ENCODE results near the gene COX4I2. TPM values are rescaled to one million over a fixed set of nuclear protein-coding genes. Genes with fewer than 3 reads are reported as not detected.
"Not testable (repeated sequence)": the region's sequence is repeated elsewhere in the genome, so short reads cannot be mapped to it uniquely, and the experiment has no call there.

Gene COX4I2
- total RNA-seq, result not detected

DNA sequence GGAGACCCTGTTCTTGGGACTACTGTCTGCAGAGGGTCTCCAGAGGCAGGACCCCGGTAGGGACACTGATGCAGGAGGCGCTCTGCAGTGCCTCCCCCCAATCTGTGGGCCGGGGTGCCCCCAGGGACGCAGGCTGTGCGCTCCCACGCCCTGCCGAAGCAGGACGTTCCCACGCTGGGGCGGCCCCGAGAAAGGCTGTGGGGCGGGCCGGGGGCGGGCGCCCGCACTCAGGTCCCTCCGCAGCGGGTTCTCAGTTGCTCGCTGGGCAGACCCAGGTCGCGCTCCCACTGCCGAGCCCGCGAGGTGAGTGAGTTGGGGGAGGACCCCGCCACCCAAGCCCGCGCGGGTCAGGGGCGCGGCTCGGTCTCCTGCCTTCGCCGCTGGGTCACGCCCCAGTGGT, at the start of gene COX4I2:
Gene COX4I2, plus strand, starts transcription at position 253 of the 400 bp plus-strand sequence. CDS start 1,106 bp downstream, outside the sequence.
- Mint-ChIP-seq H3K36me3 (no peaks in the 10 kb centered on the region), H3K9me3 (no peaks in the 10 kb centered on the region), H3K27ac (no peak within 1 kb of the TSS)
- DNase-seq (ENCODE audit: low spot score in 2 of 2), result no peak
- no peak for ATAC-seq

DNA sequence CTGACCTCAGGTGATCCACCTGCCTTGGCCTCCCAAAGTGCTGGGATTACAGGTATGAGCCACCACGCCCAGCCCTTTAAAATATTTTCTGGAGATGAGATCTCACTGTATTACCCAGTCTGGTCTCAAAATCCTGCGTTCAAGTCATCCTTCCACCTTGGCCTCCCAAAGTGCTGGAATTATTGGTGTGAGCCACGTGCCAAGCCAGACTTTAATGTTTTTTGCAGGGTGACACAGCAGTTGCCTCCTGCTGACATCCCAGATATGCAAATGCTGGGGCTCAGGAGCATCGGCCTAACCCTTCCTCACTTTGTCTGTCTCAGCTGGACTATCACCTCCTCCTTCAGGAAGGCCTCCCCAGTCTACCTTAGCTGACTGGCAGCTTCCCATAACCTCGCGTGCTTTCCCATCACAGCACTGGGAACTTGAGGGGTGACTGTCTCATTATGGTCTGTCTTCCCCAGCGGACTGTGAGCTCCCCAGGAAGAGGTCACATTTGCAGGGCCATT, 46.9 kb upstream of the COX4I2 start:
- no peak overlapping the region for H3K27ac Mint-ChIP-seq
- peaks cover 0 to 9% of the 10 kb centered on the region in 2 donors for H3K36me3 Mint-ChIP-seq
- DNase-seq (ENCODE audit: low spot score in 2 of 2) (no peak), ATAC-seq (no peak)
- H3K9me3 Mint-ChIP-seq, result no peaks in the 10 kb centered on the region

DNA sequence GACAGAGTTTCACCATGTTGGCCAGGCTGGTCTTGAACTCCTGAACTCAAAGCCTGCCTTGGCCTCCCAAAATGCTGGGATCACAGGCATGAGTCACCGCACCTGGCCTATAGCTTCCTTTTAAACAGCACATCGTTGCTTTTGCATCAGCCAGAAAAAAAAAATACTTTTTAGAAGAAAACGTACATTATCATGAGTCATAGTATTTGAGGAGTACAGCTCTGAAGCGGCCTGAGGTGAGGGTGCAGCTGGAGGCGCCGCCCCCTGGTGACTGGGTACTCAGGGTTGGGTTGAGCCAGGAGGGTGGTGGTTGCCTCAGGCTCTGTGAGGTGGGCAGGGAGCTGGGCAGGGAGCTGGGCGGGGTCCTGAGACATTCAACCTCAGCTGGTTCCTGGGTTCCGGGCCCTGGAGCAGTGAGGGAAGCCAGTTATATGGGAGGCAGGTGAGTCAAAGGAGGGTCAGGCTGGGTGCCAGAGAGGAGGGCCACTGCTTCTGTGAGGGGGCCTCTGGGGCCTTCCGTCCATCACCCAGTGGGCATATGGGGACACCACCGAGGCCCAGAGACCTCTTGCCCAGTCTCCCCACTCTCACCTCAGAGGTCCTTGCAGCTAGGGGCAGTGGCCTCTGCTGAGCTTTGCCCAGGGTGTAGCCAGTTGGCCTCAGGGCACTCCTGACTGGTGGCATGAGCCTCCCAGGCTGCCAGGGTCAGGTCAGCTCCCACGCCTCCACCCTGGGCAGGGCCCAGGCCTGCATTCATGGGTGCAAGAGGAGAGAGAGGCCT, 44.3 kb upstream of the COX4I2 start:
- H3K36me3 Mint-ChIP-seq, result peaks cover 0 to 5% of the 10 kb centered on the region in 2 donors
- no peak overlapping the region for H3K27ac Mint-ChIP-seq
- ATAC-seq, result peak; percentile 89 to 93
- no peaks in the 10 kb centered on the region for H3K9me3 Mint-ChIP-seq
- peak in 1 of 2 donors; percentile 38 for DNase-seq (ENCODE audit: low spot score in 2 of 2)

DNA sequence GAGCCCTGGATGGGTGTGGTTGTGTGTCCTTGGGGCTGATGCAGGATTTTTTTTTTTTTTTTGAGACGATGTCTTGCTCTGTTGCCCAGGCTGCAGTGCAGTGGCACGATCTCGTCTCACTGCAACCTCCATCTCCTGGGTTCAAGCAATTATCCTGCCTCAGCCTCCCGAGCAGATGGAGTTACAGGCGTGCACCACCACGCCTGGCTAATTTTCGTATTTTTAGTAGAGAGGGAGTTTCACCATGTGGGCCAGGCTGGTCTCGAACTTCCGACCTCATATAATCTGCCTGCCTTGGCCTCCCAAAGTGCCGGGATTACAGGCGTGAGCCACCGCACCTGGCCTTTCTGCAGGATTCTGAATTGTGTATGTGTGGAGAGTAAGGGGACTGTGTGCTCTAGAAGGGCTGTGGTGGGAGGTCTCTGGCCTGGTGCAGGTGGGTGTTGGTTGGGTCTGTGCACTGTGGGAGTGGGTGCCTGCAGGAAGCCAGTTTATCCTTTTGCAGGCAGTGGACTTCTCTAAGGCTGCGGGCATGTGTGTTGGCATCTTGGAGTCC, 43.6 kb upstream of the COX4I2 start:
- H3K9me3 Mint-ChIP-seq, result no peaks in the 10 kb centered on the region
- no peak overlapping the region for H3K27ac Mint-ChIP-seq
- ATAC-seq (no peak), DNase-seq (ENCODE audit: low spot score in 2 of 2) (no peak)
- no peaks in the 10 kb centered on the region for H3K36me3 Mint-ChIP-seq

DNA sequence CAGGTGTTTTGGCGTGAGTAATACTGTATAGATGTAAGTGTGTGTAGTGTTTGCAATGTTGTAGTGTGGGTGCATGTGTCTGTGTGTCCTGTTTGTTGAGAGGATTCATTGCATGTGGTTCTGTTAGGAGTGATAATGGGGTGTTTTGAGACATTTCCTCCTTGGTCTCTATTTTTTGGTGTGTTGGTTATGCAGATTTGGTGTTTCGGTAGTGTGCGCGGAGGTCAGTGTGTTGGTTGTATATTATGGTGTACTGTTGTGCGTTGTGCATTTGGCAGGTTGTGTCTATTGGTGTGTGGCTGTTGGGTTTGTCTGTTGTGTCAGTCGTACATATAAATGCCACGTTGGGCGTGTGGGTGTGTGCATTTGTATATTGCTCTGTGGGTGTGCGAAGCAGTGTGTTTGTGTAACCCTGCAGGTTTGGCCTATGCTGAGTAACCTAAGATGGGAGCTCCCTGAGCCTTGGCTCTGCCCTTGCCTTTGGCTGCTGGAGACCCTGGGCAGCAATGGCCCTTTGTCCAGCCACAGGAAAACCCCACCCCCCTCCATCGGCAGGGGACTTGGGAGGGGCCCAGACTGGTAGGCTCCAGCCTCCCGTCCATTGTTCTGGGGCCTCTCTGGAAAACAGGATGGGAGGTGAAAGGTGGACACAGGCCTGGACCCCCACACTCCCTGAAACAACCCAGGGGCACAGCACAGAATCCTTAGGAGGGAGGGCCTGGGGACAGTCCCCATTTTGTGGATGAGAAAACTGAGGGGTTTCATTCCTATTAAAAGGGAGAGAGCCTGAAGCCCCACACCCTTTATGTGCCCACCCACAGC, 42.9 kb upstream of the COX4I2 start:
- DNase-seq (ENCODE audit: low spot score in 2 of 2) (no peak), ATAC-seq (no peak)
- no peaks in the 10 kb centered on the region for H3K36me3 Mint-ChIP-seq
- no peak overlapping the region for H3K27ac Mint-ChIP-seq
- H3K9me3 Mint-ChIP-seq, result no peaks in the 10 kb centered on the region

DNA sequence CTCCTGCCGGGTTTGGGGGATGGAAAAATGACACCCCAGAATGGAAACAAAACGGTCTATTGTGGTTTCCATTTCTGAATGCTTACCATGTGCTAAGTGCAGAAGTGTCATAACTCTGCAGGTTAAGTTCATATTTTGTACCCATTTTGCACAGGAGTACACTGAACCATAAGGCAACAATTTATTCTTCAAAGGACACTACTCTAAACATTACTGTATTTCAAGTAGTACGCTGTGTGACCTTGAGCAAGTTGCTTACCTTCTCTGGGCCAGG, 42.4 kb upstream of the COX4I2 start:
- H3K27ac Mint-ChIP-seq, result peak overlapping the region in 1 of 2 donors; percentile 41
- DNase-seq (ENCODE audit: low spot score in 2 of 2) (no peak), ATAC-seq (no peak)

DNA sequence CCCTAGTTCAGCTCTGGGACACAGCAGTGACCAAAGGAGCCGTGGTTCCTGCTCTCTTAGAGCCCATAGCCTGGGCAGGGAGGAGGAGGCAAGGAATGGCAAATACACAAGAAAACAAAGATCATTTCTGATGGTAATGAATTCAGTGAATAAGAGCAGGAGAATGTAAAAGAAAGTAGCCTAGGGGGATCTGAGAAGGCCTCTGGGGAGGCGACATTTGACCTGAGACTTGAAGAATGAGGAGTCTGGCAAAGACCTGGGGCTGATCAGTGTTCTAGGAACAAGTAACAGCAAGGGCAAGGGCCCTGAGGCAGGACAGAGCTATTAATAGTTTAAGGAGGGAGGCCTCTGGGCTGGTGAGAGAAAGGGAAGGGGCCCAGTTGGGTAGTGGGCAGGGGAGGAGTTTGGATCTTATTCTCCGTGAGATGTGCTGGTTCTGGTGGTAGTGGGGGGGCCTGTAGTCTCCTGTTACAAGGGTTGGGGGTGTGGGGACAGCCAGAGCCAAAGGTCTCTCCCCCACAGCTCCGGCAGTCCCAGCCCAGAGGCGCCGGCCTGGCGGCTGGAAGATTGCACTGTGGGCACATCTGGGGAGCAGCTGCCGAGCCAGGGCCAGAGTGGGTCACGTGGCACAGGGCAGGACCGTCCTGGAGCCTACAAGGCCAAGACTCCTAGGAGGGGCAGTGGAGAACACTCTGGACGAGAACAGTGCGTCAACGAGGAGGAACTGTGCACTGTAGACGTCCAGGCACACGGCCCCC, 41.9 kb upstream of the COX4I2 start:
- no peaks in the 10 kb centered on the region for H3K9me3 Mint-ChIP-seq
- H3K27ac Mint-ChIP-seq, result peak overlapping the region; percentile 15 to 41
- DNase-seq (ENCODE audit: low spot score in 2 of 2), result no peak
- ATAC-seq, result no peak
- H3K36me3 Mint-ChIP-seq, result no peaks in the 10 kb centered on the region

More for the DNA sequence above, 42.4 kb upstream of the COX4I2 start:
- H3K36me3 Mint-ChIP-seq, result no peaks in the 10 kb centered on the region
- H3K9me3 Mint-ChIP-seq, result no peaks in the 10 kb centered on the region

DNA sequence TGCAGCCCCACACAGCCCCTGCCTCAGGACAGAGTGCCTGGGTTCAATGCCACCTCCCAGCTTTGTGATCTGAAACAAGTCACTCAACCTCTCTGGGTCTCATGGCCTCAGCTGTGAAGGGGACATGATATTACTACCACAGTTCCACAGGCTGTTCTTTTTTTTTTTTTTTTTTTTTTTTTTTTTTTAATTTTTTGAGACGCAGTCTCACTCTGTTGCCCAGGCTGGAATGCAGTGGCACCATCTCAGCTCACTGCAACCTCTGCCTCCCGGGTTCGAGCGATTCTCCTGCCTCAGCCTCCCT, 41.3 kb upstream of the COX4I2 start:
- not testable (repeated sequence) for DNase-seq (ENCODE audit: low spot score in 2 of 2); H3K36me3 Mint-ChIP-seq; ATAC-seq; H3K9me3 Mint-ChIP-seq; H3K27ac Mint-ChIP-seq

DNA sequence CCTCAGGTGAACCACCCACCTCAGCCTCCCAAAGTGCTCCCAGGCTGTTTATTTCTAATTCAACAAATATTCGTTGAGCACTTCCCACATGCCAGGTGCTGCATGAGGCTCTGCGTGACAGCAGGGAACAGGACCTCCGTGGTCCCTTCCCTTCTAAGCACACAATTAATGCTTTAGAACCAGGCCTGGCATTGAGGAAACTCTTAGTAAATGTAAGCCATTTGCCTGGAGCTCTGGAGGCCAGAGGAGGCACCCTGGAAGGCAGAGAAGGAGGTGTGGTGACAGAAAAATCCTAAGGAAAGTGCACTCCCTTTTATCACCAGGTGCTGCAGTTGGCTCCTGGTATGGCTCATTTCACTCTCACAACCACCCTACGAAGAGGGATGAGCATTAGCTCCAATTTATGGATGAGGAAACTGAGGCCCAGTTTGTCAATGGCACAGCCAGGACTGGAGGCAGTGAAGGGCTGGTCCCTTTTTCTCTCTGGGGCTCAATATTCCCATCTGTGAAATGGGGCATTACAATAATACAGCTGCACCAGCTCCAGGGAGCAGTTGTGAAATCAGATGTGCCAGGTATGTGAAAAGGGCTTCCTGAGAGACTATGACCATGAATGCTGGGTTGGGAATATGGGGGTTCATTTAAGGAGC, 40.8 kb upstream of the COX4I2 start:
- Mint-ChIP-seq H3K36me3 (no peaks in the 10 kb centered on the region), H3K27ac (no peak overlapping the region), H3K9me3 (no peaks in the 10 kb centered on the region)
- DNase-seq (ENCODE audit: low spot score in 2 of 2), result no peak
- ATAC-seq, result no peak

DNA sequence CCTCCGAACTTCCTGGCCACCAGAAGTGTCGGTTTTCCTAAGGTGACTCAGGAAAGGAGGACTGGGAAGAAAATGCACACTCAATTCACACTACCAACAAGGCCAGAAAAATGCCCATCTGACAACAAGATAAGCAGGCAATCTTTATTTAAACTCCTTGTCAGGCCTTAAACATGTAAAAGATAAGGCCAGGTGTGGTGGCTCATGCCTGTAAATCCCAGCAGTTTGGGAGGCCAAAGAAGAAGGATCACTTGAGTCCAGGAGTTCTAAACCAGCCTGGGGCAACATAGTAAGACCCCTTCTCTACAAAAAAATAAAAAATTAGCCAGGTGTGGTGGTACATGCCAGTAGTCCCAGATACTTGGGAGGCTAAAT, 40.2 kb upstream of the COX4I2 start:
- Mint-ChIP-seq H3K36me3 (no peaks in the 10 kb centered on the region), H3K27ac (no peak overlapping the region), H3K9me3 (no peaks in the 10 kb centered on the region)
- ATAC-seq (no peak), DNase-seq (ENCODE audit: low spot score in 2 of 2) (no peak)

DNA sequence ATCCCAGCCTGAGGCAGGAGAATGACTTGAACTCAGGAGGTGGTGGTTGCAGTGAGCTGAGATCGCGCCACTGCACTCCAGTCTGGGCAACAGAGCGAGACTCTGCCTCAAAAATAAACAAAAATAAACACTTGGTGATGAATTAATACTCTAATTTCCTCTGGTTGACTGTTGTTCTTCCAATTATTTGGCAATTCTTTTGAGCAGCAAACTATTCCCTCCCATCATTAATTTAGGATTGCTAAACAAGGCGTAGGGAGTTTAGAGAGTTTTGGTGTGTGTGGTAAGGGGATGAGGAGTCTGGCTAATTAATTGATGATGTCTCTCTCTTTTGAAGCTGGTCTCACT, 35.3 kb upstream of the COX4I2 start:
- ATAC-seq, result no peak
- Mint-ChIP-seq H3K9me3 (no peaks in the 10 kb centered on the region), H3K36me3 (peaks cover 0 to 9% of the 10 kb centered on the region in 2 donors), H3K27ac (peak overlapping the region in 1 of 2 donors; percentile 76)
- no peak for DNase-seq (ENCODE audit: low spot score in 2 of 2)

DNA sequence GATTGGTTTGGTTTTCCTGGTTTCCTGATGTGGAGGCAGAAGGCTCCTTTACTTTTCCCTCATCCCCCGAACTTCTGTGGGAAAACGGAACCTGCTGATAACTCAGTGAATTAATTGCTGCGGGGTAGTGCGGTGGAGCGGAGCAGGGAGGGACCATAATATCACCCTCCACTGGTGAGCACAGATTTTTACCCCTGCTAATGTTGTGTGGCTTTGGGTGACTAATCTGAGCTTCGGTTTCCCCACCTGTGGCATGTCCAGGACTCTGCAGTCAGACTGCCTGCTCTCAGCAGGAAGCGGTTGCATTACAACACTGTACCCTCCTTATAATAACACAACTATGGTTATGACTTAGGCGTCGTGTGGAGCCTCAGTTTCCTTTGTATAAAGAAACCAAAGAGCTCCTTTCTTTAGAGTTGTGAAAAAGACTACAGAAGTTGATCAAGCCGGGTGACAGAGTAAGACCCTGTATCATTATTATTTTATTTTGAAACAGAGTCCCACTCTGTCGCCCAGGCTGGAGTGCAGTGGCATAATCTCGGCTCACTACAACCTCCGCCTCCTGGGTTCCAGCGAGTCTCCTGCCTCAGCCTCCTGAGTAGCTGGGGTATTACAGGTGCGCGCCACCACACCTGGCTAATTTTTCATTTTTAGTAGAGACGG, 34.8 kb upstream of the COX4I2 start:
- H3K36me3 Mint-ChIP-seq, result peaks cover 0 to 9% of the 10 kb centered on the region in 2 donors
- no peaks in the 10 kb centered on the region for H3K9me3 Mint-ChIP-seq
- DNase-seq (ENCODE audit: low spot score in 2 of 2) (peak; percentile 64 to 74), ATAC-seq (peak; percentile 85 to 87)
- peak overlapping the region; percentile 73 to 76 for H3K27ac Mint-ChIP-seq

DNA sequence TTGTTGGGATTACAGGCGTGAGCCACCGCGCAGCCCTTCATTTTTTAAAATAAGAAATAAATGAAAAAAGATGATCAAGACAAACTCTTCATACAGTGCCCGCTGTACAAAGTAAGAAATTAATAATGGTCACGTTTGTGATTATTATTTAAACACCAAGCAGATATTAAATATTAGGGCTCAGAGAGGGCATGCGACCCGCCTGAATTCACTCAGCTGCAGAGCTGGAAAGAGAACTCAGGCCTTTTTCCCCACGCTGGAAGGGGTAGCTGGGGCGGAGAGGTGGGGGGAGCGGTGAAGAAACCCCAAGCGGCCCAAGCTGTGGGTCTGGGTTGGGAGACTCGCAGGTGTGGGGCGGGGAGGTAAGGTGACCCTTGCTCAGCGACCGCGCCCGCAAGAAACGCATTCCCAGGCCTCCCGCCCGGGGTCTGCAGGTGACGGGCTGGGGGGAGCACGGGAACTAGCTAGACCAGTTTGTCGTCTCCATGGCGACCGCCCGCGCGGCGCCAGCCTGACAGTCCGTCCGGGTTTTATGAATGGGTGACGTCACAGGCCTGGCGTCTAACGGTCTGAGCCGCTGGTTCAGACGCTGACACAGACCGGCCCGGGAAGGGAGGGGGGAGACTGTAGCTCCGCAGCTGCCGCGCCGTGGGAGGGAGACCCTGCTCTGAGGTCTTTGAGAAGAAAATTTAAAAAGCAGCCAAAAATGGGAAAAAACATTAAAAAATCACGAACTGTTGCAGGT, 33.7 kb upstream of the COX4I2 start:
- ATAC-seq, result peak; percentile 51 to 55
- Mint-ChIP-seq H3K9me3 (no peaks in the 10 kb centered on the region), H3K36me3 (peaks cover 0 to 9% of the 10 kb centered on the region in 2 donors), H3K27ac (peak overlapping the region in 1 of 2 donors; percentile 73)
- peak; percentile 65 to 82 for DNase-seq (ENCODE audit: low spot score in 2 of 2)

DNA sequence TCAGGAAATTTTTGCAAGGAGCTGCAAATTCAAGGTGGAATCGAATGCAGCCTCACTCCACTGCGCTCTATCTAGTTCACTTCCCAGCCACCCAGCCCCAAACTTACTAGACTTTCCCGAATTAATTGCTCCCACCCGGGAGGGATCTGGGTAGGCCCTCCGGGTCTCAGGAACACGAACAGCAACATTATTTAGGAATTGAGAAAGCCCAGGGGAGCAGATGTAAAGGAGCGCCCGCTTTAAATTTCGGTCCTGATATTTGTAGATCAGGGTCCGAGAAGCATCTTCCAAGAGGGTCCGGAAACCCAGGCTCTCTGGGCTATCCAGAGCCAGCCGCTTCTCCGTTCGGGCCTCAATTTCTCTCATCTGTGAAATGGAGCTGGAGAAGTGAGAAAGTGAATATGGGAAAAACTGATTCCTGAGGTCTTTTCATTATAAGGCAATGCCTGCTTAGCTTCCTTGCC, 33.1 kb upstream of the COX4I2 start:
- Mint-ChIP-seq H3K9me3 (no peaks in the 10 kb centered on the region), H3K36me3 (peaks cover 0 to 9% of the 10 kb centered on the region in 2 donors), H3K27ac (peak overlapping the region; percentile 9 to 73)
- ATAC-seq (no peak), DNase-seq (ENCODE audit: low spot score in 2 of 2) (no peak)

Data from activated naive CD4-positive, alpha-beta T cell treated with anti-CD3 and anti-CD28 coated beads, Interleukin-2, amount 50 U/mL, for 72 hours (primary cell).